ENCODE measurements around the gene ACVR1.

ACVR1 gene

GRCh38 chr2:157871415-157871814, 4.7 kb downstream of the ACVR1 start:
- TF ChIP-seq CTCF (IDR thresholded peaks at IDR 0.05; ENCODE audit: borderline replicate concordance, insufficient read depth, low read depth, low read length), result no peak
- no peak overlapping the region for H3K4me3 ChIP-seq (ENCODE audit: low read depth, low read length)

DNA sequence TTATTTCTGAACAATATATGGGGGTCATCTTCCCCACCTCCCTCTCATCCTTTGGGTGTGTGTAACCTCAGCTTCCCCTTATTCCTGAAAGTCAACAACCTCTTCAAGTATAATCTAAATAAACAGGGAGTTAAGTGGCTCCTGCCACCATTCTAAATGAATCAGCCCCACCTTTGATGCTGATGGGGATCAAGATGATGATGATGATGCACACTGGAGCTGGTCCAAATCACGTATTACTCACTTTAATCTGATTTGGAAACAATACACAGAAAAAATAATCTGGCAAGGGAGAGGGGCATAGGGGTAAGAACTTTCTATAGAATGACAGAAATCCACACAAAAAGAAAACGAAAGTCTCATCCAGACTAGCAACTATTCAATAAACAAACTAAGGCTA, 7.1 kb downstream of the ACVR1 start:
- TF ChIP-seq CTCF (IDR thresholded peaks at IDR 0.05; ENCODE audit: borderline replicate concordance, insufficient read depth, low read depth, low read length), result no peak
- H3K4me3 ChIP-seq (ENCODE audit: low read depth, low read length), result no peak overlapping the region

DNA sequence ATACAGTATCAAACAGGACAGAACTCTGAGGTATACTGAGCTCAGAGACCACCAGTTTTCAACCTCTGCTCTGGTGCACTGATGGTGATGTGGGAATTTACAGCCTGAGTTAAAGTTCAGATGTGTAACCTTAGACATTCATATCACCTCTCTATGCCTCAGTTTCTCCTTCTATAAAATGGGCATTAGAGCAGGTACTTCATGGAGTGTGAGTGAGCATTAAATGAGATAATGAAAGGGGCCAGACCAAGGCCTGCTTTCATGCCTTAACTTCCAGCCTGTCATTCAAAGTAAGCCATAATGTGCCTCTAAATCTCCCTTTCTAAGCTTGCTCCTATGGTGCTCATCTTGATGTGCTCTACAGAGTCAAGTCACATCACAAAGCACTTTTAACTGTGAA, 8.4 kb downstream of the ACVR1 start:
- H3K4me3 ChIP-seq (ENCODE audit: low read depth, low read length), result no peak overlapping the region
- no peak for TF ChIP-seq CTCF (IDR thresholded peaks at IDR 0.05; ENCODE audit: borderline replicate concordance, insufficient read depth, low read depth, low read length)

GRCh38 chr2:157866666-157867642, 9.2 kb downstream of the ACVR1 start:
- TF ChIP-seq CTCF (IDR thresholded peaks at IDR 0.05; ENCODE audit: borderline replicate concordance, insufficient read depth, low read depth, low read length), result no peak

GRCh38 chr2:157866202-157866601, 9.9 kb downstream of the ACVR1 start:
- no peak overlapping the region for H3K4me3 ChIP-seq (ENCODE audit: low read depth, low read length)
- TF ChIP-seq CTCF (IDR thresholded peaks at IDR 0.05; ENCODE audit: borderline replicate concordance, insufficient read depth, low read depth, low read length), result no peak

More at GRCh38 chr2:157866666-157867642, 9.2 kb downstream of the ACVR1 start:
- H3K4me3 ChIP-seq (ENCODE audit: low read depth, low read length), result no peak overlapping the region

DNA sequence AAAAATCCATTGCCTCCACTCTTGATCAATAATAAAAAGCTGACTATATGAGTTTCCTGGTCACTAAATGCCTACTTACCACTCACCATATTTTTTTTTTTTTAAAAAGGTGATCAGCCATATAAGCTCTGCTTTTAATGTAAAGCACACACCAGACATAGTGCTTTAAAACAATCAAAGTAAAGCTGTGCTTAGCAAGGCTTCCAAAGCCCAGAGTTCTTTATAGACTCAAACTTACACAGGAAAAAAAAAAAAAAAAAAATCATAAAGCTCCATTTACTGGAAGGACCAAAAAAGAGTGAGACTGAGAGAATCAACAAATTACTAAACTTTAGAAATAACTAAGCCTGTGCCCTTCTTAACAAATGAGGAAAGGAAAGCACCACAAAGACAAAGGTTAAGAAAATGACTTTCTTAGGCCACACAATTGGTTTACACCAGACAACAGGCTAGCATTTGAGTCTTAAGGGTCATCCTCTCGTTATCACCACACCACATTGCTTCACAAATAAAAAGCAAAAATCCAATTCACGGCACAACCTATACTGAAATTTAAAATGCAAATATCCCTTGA, 11.2 kb downstream of the ACVR1 start:
- no peak overlapping the region for H3K4me3 ChIP-seq (ENCODE audit: low read depth, low read length)
- TF ChIP-seq CTCF (IDR thresholded peaks at IDR 0.05; ENCODE audit: borderline replicate concordance, insufficient read depth, low read depth, low read length), result no peak

Data from GM12875 (cell line).